ENCODE results near the gene ERMN. TPM values are rescaled to one million over a fixed set of nuclear protein-coding genes. Genes with fewer than 3 reads are reported as not detected.
"Not testable (repeated sequence)": the region's sequence is repeated elsewhere in the genome, so short reads cannot be mapped to it uniquely, and the experiment has no call there.

ERMN gene
- total and polyA plus RNA-seq, 5 donors from 2014 or later: 13.0 TPM; not detected in 4

GRCh38 chr2:157291018-157291417, 34.6 kb downstream of the ERMN start:
- Mint-ChIP-seq H3K27ac (no peak overlapping the region), H3K4me1 (no peaks in the 10 kb centered on the region), H3K9me3 (no peaks in the 10 kb centered on the region), H3K4me3 (no peak overlapping the region), H3K27me3 (peaks cover 6% of the 10 kb centered on the region), H3K36me3 (no peaks in the 10 kb centered on the region)
- no peaks in the 10 kb centered on the region for H3K9me3 ChIP-seq (ENCODE audit: control insufficient read depth in 2 of 2, low read length in 2 of 2)
- ATAC-seq (ENCODE audit: low read depth in 2 of 2) (no peak), DNase-seq (no peak)
- peaks cover 4% of the 10 kb centered on the region for H3K27me3 ChIP-seq (ENCODE audit: control insufficient read depth, insufficient read depth, low read length)
- no peak overlapping the region for H3K27ac ChIP-seq (ENCODE audit: insufficient read depth, low read length, poor library complexity, severe bottlenecking)
- no peaks in the 10 kb centered on the region for H3K36me3 ChIP-seq (ENCODE audit: control insufficient read depth, insufficient read depth, low read length)
- no peak overlapping the region for H3K4me3 ChIP-seq (ENCODE audit: low read depth, low read length)
- no peaks in the 10 kb centered on the region for H3K4me1 ChIP-seq (ENCODE audit: control insufficient read depth, insufficient read depth, low read length, poor library complexity, severe bottlenecking)

- Mint-ChIP-seq H3K27me3 (peaks cover 5% of the 10 kb centered on the region), H3K4me1 (no peaks in the 10 kb centered on the region), H3K4me3 (no peak overlapping the region), H3K27ac (no peak overlapping the region), H3K36me3 (no peaks in the 10 kb centered on the region), H3K9me3 (no peaks in the 10 kb centered on the region)
- Histone ChIP-seq H3K4me1 (ENCODE audit: control insufficient read depth, insufficient read depth, low read length, poor library complexity, severe bottlenecking) (no peaks in the 10 kb centered on the region), H3K4me3 (ENCODE audit: low read depth, low read length) (no peak overlapping the region), H3K27me3 (ENCODE audit: control insufficient read depth, insufficient read depth, low read length) (peaks cover 4% of the 10 kb centered on the region), H3K27ac (ENCODE audit: insufficient read depth, low read length, poor library complexity, severe bottlenecking) (no peak overlapping the region), H3K36me3 (ENCODE audit: control insufficient read depth, insufficient read depth, low read length) (no peaks in the 10 kb centered on the region), H3K9me3 (ENCODE audit: control insufficient read depth in 2 of 2, low read length in 2 of 2) (no peaks in the 10 kb centered on the region)
- ATAC-seq (ENCODE audit: low read depth in 2 of 2) (no peak), DNase-seq (no peak)
Observed at GRCh38 chr2:157290525-157290924, 35.1 kb downstream of the ERMN start.

- ATAC-seq (ENCODE audit: low read depth in 2 of 2): no peak
Observed at GRCh38 chr2:157287160-157287559, 38.5 kb downstream of the ERMN start.

GRCh38 chr2:157283468-157283867, 42.2 kb downstream of the ERMN start:
- ATAC-seq (ENCODE audit: low read depth in 2 of 2) (no peak), DNase-seq (no peak)
- peaks cover 14% of the 10 kb centered on the region for H3K27me3 Mint-ChIP-seq
- H3K36me3 ChIP-seq (ENCODE audit: control insufficient read depth, insufficient read depth, low read length): no peaks in the 10 kb centered on the region
- H3K27me3 ChIP-seq (ENCODE audit: control insufficient read depth, insufficient read depth, low read length): peaks cover 16% of the 10 kb centered on the region
- H3K9me3 ChIP-seq (ENCODE audit: control insufficient read depth in 2 of 2, low read length in 2 of 2): no peaks in the 10 kb centered on the region
- H3K27ac ChIP-seq (ENCODE audit: insufficient read depth, low read length, poor library complexity, severe bottlenecking): no peak overlapping the region
- no peak overlapping the region for H3K4me3 Mint-ChIP-seq
- H3K4me1 ChIP-seq (ENCODE audit: control insufficient read depth, insufficient read depth, low read length, poor library complexity, severe bottlenecking): no peaks in the 10 kb centered on the region
- no peak overlapping the region for H3K4me3 ChIP-seq (ENCODE audit: low read depth, low read length)
- H3K4me1 Mint-ChIP-seq: no peaks in the 10 kb centered on the region
- H3K27ac Mint-ChIP-seq: no peak overlapping the region
- no peaks in the 10 kb centered on the region for H3K36me3 Mint-ChIP-seq
- peaks cover 0 to 4% (median 0%) of the 10 kb centered on the region in 7 donors for H3K9me3 Mint-ChIP-seq

More at GRCh38 chr2:157287160-157287559, 38.5 kb downstream of the ERMN start:
- no peak overlapping the region for H3K4me3 Mint-ChIP-seq
- Histone ChIP-seq H3K4me3 (ENCODE audit: low read depth, low read length) (no peak overlapping the region), H3K27me3 (ENCODE audit: control insufficient read depth, insufficient read depth, low read length) (peaks cover 16% of the 10 kb centered on the region), H3K36me3 (ENCODE audit: control insufficient read depth, insufficient read depth, low read length) (no peaks in the 10 kb centered on the region), H3K4me1 (ENCODE audit: control insufficient read depth, insufficient read depth, low read length, poor library complexity, severe bottlenecking) (no peaks in the 10 kb centered on the region), H3K9me3 (ENCODE audit: control insufficient read depth in 2 of 2, low read length in 2 of 2) (no peaks in the 10 kb centered on the region), H3K27ac (ENCODE audit: insufficient read depth, low read length, poor library complexity, severe bottlenecking) (no peak overlapping the region)
- H3K4me1 Mint-ChIP-seq: no peaks in the 10 kb centered on the region
- no peaks in the 10 kb centered on the region for H3K36me3 Mint-ChIP-seq
- no peak for DNase-seq
- peaks cover 14% of the 10 kb centered on the region for H3K27me3 Mint-ChIP-seq
- no peaks in the 10 kb centered on the region for H3K9me3 Mint-ChIP-seq
- no peak overlapping the region for H3K27ac Mint-ChIP-seq

GRCh38 chr2:157281316-157281715, 44.3 kb downstream of the ERMN start:
- Mint-ChIP-seq H3K4me1 (no peaks in the 10 kb centered on the region), H3K36me3 (no peaks in the 10 kb centered on the region), H3K27ac (no peak overlapping the region), H3K9me3 (peaks cover 0 to 7% (median 0%) of the 10 kb centered on the region in 7 donors), H3K27me3 (peaks cover 21% of the 10 kb centered on the region), H3K4me3 (no peak overlapping the region)
- H3K27ac ChIP-seq (ENCODE audit: insufficient read depth, low read length, poor library complexity, severe bottlenecking): no peak overlapping the region
- ATAC-seq (ENCODE audit: low read depth in 2 of 2) (no peak), DNase-seq (no peak)
- no peaks in the 10 kb centered on the region for H3K9me3 ChIP-seq (ENCODE audit: control insufficient read depth in 2 of 2, low read length in 2 of 2)
- no peaks in the 10 kb centered on the region for H3K36me3 ChIP-seq (ENCODE audit: control insufficient read depth, insufficient read depth, low read length)
- H3K27me3 ChIP-seq (ENCODE audit: control insufficient read depth, insufficient read depth, low read length): peaks cover 12% of the 10 kb centered on the region
- no peaks in the 10 kb centered on the region for H3K4me1 ChIP-seq (ENCODE audit: control insufficient read depth, insufficient read depth, low read length, poor library complexity, severe bottlenecking)
- no peak overlapping the region for H3K4me3 ChIP-seq (ENCODE audit: low read depth, low read length)

GRCh38 chr2:157279311-157279710, 46.3 kb downstream of the ERMN start:
- peaks cover 28% of the 10 kb centered on the region for H3K27me3 Mint-ChIP-seq

GRCh38 chr2:157271590-157272203, 53.9 kb downstream of the ERMN start:
- H3K4me3 Mint-ChIP-seq: no peak overlapping the region
- no peak overlapping the region for H3K27ac Mint-ChIP-seq
- peaks cover 16% of the 10 kb centered on the region for H3K27me3 Mint-ChIP-seq
- Histone ChIP-seq H3K9me3 (ENCODE audit: control insufficient read depth in 2 of 2, low read length in 2 of 2) (no peaks in the 10 kb centered on the region), H3K36me3 (ENCODE audit: control insufficient read depth, insufficient read depth, low read length) (no peaks in the 10 kb centered on the region), H3K4me1 (ENCODE audit: control insufficient read depth, insufficient read depth, low read length, poor library complexity, severe bottlenecking) (no peaks in the 10 kb centered on the region), H3K4me3 (ENCODE audit: low read depth, low read length) (no peak overlapping the region), H3K27me3 (ENCODE audit: control insufficient read depth, insufficient read depth, low read length) (no peaks in the 10 kb centered on the region), H3K27ac (ENCODE audit: insufficient read depth, low read length, poor library complexity, severe bottlenecking) (no peak overlapping the region)
- no peaks in the 10 kb centered on the region for H3K36me3 Mint-ChIP-seq
- peaks cover 0 to 4% (median 0%) of the 10 kb centered on the region in 7 donors for H3K9me3 Mint-ChIP-seq
- peaks cover 3 to 10% (median 7%) of the 10 kb centered on the region in 4 donors for H3K4me1 Mint-ChIP-seq
- DNase-seq (no peak), ATAC-seq (ENCODE audit: low read depth in 2 of 2) (no peak)

More at GRCh38 chr2:157279311-157279710, 46.3 kb downstream of the ERMN start:
- H3K27ac Mint-ChIP-seq; H3K4me1 ChIP-seq (ENCODE audit: control insufficient read depth, insufficient read depth, low read length, poor library complexity, severe bottlenecking); H3K9me3 Mint-ChIP-seq; H3K9me3 ChIP-seq (ENCODE audit: control insufficient read depth in 2 of 2, low read length in 2 of 2); DNase-seq; H3K4me3 Mint-ChIP-seq; H3K4me3 ChIP-seq (ENCODE audit: low read depth, low read length); H3K36me3 ChIP-seq (ENCODE audit: control insufficient read depth, insufficient read depth, low read length); H3K27ac ChIP-seq (ENCODE audit: insufficient read depth, low read length, poor library complexity, severe bottlenecking); ATAC-seq (ENCODE audit: low read depth in 2 of 2); H3K4me1 Mint-ChIP-seq; H3K36me3 Mint-ChIP-seq; H3K27me3 ChIP-seq (ENCODE audit: control insufficient read depth, insufficient read depth, low read length): not testable (repeated sequence)

GRCh38 chr2:157269922-157270321, 55.7 kb downstream of the ERMN start:
- H3K9me3 Mint-ChIP-seq: peaks cover 0 to 4% (median 0%) of the 10 kb centered on the region in 7 donors

More at GRCh38 chr2:157269922-157270321, 55.7 kb downstream of the ERMN start:
- Histone ChIP-seq H3K27ac (ENCODE audit: insufficient read depth, low read length, poor library complexity, severe bottlenecking) (no peak overlapping the region), H3K4me1 (ENCODE audit: control insufficient read depth, insufficient read depth, low read length, poor library complexity, severe bottlenecking) (no peaks in the 10 kb centered on the region), H3K9me3 (ENCODE audit: control insufficient read depth in 2 of 2, low read length in 2 of 2) (no peaks in the 10 kb centered on the region), H3K27me3 (ENCODE audit: control insufficient read depth, insufficient read depth, low read length) (no peaks in the 10 kb centered on the region), H3K36me3 (ENCODE audit: control insufficient read depth, insufficient read depth, low read length) (no peaks in the 10 kb centered on the region), H3K4me3 (ENCODE audit: low read depth, low read length) (no peak overlapping the region)
- DNase-seq (no peak), ATAC-seq (ENCODE audit: low read depth in 2 of 2) (no peak)
- no peak overlapping the region for H3K4me3 Mint-ChIP-seq
- H3K27ac Mint-ChIP-seq: no peak overlapping the region
- H3K4me1 Mint-ChIP-seq: peaks cover 3 to 10% (median 7%) of the 10 kb centered on the region in 4 donors
- H3K36me3 Mint-ChIP-seq: no peaks in the 10 kb centered on the region
- peaks cover 7% of the 10 kb centered on the region for H3K27me3 Mint-ChIP-seq
